Bronchial epithelial cell (primary cell): Measurements from ENCODE around the gene NMT1. TPM values are rescaled to one million over a fixed set of nuclear protein-coding genes. Genes with fewer than 3 reads are reported as not detected.

Experiments used
- DNase-seq: peaks from one replicate; pipeline ENCODE4 v3.0.0-alpha.2; 2010; ENCODE audit warnings: low read depth
- FAIRE-seq: peaks from 2 replicates; lab custom pipeline; 2011; peaks lifted over from hg19 to GRCh38; lab: Jason Lieb, UNC
- H3K27me3 ChIP-seq: 2 replicates; pipeline ENCODE4 v1.5.1; 2011; ENCODE audit warnings: low read length; ENCODE audit not compliant: control insufficient read depth, insufficient read depth
- H3K36me3 ChIP-seq: 2 replicates; pipeline ENCODE4 v1.5.1; 2011; ENCODE audit warnings: low read length; ENCODE audit not compliant: control insufficient read depth, insufficient read depth
- H3K4me3 ChIP-seq: 2 replicates; pipeline ENCODE4 v1.5.1; 2011; ENCODE audit warnings: mild to moderate bottlenecking, low read depth, low read length, control low read depth
- total RNA-seq: library from RNA; depleted of rRNA; stranded (reverse); fragments of >200 nt; gene quantifications from 2 replicates; pipeline ENCODE4 v1.2.1, GENCODE V29; 2014
- TF ChIP-seq, protein P1 (sequence below): IDR thresholded peaks from 2 replicates; pipeline ENCODE4 v1.5.1; 2011; ENCODE audit warnings: mild to moderate bottlenecking, moderate library complexity, low read length, control low read depth, inconsistent platforms; ENCODE audit not compliant: insufficient read depth, severe bottlenecking

NMT1 gene
- total RNA-seq, 1 donor from 2014 or later: 54.2 TPM

GRCh38 chr17:45150911-45151809, 90.0 kb downstream of the NMT1 start:
- no peak for FAIRE-seq
- H3K36me3 ChIP-seq: no peaks in the 10 kb centered on the region

GRCh38 chr17:45155029-45155428, 93.9 kb downstream of the NMT1 start:
- no peak for FAIRE-seq
- TF ChIP-seq, protein P1, sequence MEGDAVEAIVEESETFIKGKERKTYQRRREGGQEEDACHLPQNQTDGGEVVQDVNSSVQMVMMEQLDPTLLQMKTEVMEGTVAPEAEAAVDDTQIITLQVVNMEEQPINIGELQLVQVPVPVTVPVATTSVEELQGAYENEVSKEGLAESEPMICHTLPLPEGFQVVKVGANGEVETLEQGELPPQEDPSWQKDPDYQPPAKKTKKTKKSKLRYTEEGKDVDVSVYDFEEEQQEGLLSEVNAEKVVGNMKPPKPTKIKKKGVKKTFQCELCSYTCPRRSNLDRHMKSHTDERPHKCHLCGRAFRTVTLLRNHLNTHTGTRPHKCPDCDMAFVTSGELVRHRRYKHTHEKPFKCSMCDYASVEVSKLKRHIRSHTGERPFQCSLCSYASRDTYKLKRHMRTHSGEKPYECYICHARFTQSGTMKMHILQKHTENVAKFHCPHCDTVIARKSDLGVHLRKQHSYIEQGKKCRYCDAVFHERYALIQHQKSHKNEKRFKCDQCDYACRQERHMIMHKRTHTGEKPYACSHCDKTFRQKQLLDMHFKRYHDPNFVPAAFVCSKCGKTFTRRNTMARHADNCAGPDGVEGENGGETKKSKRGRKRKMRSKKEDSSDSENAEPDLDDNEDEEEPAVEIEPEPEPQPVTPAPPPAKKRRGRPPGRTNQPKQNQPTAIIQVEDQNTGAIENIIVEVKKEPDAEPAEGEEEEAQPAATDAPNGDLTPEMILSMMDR: no peak
- no peaks in the 10 kb centered on the region for H3K36me3 ChIP-seq
- DNase-seq: peak; percentile 58
- H3K27me3 ChIP-seq: no peaks in the 10 kb centered on the region
- H3K4me3 ChIP-seq: no peak overlapping the region

More at GRCh38 chr17:45150911-45151809, 90.0 kb downstream of the NMT1 start:
- TF ChIP-seq, protein P1: no peak
- no peak for DNase-seq
- no peaks in the 10 kb centered on the region for H3K27me3 ChIP-seq
- H3K4me3 ChIP-seq: peak overlapping the region; percentile 70

DNA sequence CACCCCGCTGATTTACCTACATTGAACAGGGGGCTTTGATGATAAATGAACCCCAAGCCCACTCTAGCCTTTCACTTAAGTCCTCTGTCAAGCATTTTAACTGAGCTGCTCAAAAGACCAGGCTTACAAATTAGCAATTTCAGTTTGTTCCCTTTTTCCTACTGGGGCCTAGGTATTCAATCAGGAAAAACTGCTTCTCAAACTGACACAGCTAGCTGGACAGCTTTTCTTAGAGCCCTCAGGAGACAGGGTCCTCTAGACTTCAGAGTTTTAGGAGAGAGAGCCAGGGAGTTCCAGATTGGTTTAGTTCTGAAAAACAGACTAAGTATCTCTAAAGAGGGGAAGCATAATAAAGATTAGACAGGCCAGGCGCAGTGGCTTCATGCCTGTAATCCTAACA, 94.4 kb downstream of the NMT1 start:
- Histone ChIP-seq H3K36me3 (no peaks in the 10 kb centered on the region), H3K4me3 (no peak overlapping the region), H3K27me3 (no peaks in the 10 kb centered on the region)
- TF ChIP-seq, protein P1: no peak
- no peak for DNase-seq
- no peak for FAIRE-seq

DNA sequence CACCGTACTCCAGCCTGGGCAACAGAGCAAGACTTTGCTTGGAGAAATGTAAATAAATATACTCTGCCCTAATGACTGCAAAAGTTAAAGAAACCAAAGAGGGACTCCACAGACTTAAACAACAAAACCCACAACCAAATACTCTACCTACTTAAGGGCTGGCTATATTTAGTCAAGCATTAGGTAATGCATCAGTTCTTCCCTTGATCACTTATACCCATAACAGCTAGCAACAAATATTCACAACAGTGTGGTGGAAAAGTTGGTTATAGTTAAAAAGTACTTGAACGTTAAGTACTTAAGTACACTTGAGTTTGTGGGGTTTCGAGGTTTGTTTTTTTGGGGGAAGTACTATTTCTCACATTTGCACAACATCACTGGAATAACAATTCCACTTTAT, 95.1 kb downstream of the NMT1 start:
- Histone ChIP-seq H3K27me3 (no peaks in the 10 kb centered on the region), H3K36me3 (no peaks in the 10 kb centered on the region), H3K4me3 (no peak overlapping the region)
- DNase-seq: no peak
- TF ChIP-seq, protein P1: no peak
- FAIRE-seq: no peak

Other genes starting within 250 kb of the NMT1 start
- gene GJC1, start 231.0 kb upstream of the NMT1 start, total RNA-seq: 0.53 and 2.4 TPM in 2 replicates
- not detected in 2 replicates for gene HIGD1B, start 213.4 kb upstream of the NMT1 start, total RNA-seq
- gene EFTUD2, start 161.9 kb upstream of the NMT1 start, total RNA-seq: 78.0 and 91.4 TPM in 2 replicates
- gene GFAP, start 145.8 kb upstream of the NMT1 start, total RNA-seq: not detected in 2 replicates
- gene KIF18B, start 113.5 kb upstream of the NMT1 start, total RNA-seq: 0.13 TPM in 1 of 2 replicates, not detected in the other
- gene C1QL1, start 93.0 kb upstream of the NMT1 start, total RNA-seq: not detected in 2 replicates
- gene DCAKD, start 9.7 kb upstream of the NMT1 start, total RNA-seq: 18.2 and 25.9 TPM in 2 replicates
- 33.9 and 44.0 TPM in 2 replicates for gene PLCD3, start 71.2 kb downstream of the NMT1 start, total RNA-seq
- gene ACBD4, start 74.4 kb downstream of the NMT1 start, total RNA-seq: 6.1 and 8.7 TPM in 2 replicates
- gene HEXIM1, start 87.2 kb downstream of the NMT1 start, total RNA-seq: 7.1 and 12.5 TPM in 2 replicates
- gene HEXIM2, start 100.6 kb downstream of the NMT1 start, total RNA-seq: 4.1 and 4.7 TPM in 2 replicates
- gene FMNL1, start 160.6 kb downstream of the NMT1 start, total RNA-seq: 0.53 and 2.0 TPM in 2 replicates
- gene SPATA32, start 200.8 kb downstream of the NMT1 start, total RNA-seq: under 0.01 TPM in 1 of 2 replicates, not detected in the other